HG03342 (cell line): ENCODE results near the gene SLC4A3.
"Not testable (repeated sequence)": the region's sequence is repeated elsewhere in the genome, so short reads cannot be mapped to it uniquely, and the experiment has no call there.

Experiments used
- ATAC-seq: cut with Tn5 transposase; IDR thresholded peaks from one replicate; pipeline ENCODE4 v1.9.1; 2021; ENCODE audit warnings: mild to moderate bottlenecking, moderate library complexity; ENCODE audit not compliant: unreplicated experiment

The SLC4A3 gene

DNA sequence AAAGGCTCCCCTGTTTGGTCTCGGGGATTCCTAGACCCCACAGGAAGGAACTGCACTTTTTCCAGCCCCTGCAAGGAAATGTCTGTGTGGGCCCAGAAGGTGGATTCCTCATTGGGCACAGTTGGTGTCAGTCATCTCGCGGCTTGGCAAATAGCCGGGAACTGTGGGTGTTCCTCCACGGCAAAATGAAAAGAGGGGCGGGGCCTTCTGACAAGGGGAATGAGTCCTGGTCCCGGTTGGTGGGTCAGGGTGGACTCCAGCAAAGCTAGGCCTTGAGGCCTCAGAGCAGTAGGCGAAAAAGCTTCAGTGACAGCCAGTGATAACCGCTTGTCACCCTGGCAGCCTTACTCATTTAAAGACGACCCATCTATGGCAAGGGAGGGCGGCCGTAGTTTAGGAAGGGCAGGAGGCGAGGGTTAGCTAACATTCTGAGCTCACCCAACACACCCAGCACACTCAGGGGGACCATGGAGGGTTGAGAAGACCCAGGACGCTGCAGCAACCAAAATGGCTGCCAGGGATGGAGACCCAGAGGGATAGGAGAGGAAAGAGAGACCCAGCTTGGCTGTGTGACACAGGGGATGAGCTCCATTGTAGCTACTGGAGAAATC is 16.5 kb downstream of the SLC4A3 start:
- no peak for ATAC-seq

GRCh38 chr2:219644801-219645480 is 17.5 kb downstream of the SLC4A3 start:
- no peak for ATAC-seq

GRCh38 chr2:219645631-219646527 is 18.4 kb downstream of the SLC4A3 start:
- no peak for ATAC-seq

- no peak for ATAC-seq
These were observed 20.7 kb downstream of the SLC4A3 start for GRCh38 chr2:219648176-219648575.

GRCh38 chr2:219648963-219649362 is 21.5 kb downstream of the SLC4A3 start:
- no peak for ATAC-seq

GRCh38 chr2:219650426-219651248 is 23.2 kb downstream of the SLC4A3 start:
- ATAC-seq: no peak

- not testable (repeated sequence) for ATAC-seq
These were observed 24.2 kb downstream of the SLC4A3 start for GRCh38 chr2:219651656-219652055.

GRCh38 chr2:219656526-219656925 is 29.1 kb downstream of the SLC4A3 start:
- ATAC-seq: no peak

DNA sequence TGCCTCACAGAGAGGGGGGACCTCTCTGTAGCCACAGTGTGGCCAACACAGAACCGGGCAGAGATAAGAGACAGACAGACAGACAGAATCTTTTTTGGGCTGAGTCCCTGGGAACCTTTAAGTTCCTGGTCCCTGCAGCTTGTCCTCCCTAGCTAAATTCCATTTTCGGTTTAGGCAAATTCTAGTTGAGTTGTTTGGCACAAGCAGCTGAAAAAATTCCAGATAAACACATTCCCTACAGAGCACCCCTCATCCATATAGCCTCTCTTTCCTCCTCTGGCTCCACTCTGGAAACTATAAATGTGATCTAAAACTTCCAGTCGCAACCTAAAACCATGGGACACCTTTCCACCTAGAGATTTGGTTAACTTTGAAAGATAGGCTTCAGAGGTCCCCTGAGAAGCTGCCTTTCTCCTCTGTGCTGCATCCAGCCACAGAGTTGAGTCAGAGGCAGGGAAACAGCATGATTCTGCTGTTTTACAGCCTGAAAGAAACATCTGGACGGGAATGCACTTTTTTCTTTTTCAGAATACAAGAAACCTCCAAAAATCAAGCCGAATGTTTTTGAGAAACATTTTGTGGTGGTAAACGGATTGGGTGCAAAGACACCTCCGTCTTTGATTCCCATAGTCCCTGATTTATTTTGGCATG is 30.9 kb downstream of the SLC4A3 start:
- no peak for ATAC-seq

DNA sequence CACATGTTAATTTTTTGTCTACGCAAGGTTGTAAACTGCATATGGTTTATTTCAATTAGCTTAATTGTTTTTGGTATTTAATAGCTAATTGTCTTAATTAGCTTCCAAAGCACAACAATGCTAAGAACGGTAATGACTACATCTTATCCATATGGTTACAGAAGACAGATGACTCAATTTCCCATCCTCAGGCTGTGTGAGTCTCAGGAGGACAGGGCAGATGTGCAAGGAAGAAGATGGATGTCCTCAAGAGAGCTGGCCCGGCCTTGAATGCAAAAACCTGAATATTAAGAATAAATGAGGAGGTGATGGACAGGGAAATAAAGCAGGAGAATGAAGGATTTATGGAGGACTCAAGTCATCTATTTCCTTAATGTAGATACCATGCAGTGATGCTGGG is 31.4 kb downstream of the SLC4A3 start:
- ATAC-seq: no peak

DNA sequence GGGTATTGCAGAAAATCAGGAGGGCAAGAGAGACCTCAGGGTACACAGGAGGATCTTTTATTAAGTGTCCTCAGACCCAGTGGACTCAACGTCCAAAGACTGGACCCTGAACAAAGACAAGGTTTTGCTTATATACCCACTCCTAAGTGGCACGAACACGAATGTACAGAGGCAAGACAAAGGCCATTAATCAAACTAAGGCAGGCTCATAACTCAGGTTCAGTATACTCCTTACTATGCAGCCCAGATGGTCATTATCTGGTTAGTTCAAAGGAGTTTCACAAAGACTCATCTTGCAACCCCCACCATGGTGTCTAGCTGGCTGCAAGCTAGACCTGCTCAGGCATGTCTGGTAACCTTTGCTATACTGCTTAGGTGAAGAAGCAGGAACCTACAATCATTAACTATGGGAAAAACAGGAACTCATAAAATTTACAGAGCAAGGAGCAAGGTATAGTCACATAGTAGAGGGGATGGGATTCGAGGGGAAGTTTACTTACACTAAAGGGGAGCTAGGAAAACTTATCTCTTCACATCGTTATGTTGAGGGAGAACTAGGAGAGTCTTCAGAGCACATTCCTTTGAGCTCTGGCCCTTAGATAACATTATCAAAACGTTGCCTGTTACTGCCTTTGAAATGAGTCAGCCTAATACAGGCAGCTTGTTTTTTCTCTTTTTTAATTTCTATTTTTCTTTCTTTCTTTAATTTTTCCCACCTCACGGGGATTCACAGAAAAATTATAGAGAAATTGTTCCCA is 33.9 kb downstream of the SLC4A3 start:
- peak; percentile 97 for ATAC-seq

GRCh38 chr2:219661955-219662395 is 34.5 kb downstream of the SLC4A3 start:
- ATAC-seq: peak; percentile 24

DNA sequence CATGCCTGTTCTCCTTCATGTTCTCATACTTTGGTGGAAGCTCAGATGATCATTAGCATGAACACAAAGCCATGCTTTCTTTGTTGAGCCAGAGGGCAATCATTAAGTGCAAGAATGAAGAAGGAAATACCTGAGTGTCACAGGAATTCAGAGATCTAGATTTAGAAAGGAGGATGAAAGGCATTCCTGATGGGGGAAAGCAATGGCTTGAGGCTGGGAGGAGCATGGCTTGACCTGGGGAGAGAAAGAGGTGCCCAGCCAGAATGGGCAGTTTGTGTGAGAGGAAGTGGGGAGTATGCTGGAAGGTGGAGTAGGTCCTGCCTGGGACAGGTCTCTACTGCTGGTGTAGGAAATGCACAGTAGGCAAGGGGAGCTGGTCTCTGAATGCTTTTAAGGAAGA is 35.1 kb downstream of the SLC4A3 start:
- no peak for ATAC-seq

DNA sequence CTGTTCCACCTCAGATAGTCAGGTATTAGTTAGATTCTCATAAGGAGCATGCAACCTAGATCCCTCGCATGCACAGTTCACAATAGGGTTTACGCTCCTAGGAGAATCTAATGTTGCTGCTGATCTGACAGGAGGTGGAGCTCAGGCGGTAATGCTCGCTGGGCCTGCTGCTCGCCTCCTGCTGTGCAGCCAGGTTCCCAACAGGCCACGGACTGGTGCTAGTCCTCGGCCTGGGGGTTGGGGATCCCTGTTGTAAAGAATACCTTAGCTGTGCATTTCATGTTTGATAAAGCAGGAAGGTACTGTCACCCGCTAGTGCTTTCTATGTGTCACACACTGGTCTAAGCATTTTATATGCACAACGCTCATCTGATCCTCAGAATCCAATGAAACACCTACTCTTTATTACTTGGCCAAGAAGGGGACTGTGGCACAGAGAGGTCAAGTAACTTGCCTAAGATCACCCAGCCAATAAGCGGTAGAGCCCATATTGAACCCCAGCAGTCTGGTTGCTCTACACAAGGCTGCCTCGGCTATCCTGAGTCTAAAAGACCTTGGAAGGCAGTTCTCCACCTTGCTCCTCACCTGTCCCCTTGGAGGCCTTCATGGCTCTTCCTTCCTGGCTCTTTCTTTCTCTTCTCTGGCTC is 35.8 kb downstream of the SLC4A3 start:
- ATAC-seq: no peak

GRCh38 chr2:219664041-219664440 is 36.6 kb downstream of the SLC4A3 start:
- ATAC-seq: no peak

GRCh38 chr2:219664944-219665343 is 37.5 kb downstream of the SLC4A3 start:
- ATAC-seq: no peak

DNA sequence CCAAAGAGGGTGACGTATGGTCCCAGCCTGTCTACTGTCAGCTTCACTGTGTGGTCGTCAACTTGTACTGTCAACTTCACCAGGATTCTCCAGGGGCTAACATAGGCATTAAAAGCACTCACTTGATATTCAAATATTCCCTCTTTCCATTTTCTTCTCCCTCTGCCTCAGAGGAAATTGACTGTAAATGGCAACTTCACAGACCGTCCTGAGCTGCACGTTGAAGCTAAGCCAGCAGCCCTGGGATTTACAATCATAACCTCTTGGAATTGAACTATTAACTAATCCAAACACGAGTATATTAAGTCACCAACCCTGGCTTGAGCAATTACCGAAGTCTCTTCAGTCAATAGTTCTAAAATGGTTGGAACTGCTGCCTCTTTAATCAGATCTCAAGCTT is 38.5 kb downstream of the SLC4A3 start:
- ATAC-seq: no peak

DNA sequence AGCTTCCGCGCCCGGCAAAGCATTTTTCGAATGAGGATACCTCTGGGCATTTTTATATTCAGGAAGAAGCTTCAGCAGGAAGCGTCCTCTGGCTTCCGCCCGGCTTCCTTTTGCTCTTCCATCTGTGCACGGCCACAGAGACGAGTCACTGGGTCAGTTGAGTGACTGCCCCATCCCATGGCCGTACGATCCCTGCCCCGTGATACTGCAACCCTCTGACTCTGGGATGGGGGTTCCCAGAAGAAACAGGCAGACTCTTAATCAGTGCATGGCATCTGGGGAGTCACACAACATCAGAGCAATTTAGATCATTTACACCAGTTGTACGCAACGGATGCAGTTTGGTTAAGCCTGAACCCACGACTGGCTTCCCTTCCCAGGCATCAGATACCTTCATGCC is 40.9 kb downstream of the SLC4A3 start:
- no peak for ATAC-seq

DNA sequence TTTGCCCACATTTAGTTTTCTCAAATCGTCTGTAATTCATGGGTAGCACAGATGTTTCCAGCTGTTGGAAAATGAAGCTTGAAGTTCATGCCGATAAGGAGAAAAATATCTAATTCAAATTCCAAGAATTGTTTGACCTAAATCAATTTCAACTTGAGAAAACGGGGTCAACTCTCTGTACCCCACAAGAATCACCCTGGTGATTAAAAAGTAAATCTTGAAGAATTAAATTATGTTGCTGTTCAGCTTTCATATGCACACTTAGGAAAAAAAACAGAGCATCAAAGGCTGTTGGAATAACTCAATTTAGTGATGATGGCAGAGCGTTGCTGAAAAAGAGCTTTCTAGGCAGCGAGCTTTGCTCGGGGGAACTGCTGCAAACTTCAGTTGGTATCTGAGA is 43.0 kb downstream of the SLC4A3 start:
- no peak for ATAC-seq
